NCI-H69 (cell line): ENCODE measurements around the gene RPS6KC1.
"Not testable (repeated sequence)": the region's sequence is repeated elsewhere in the genome, so short reads cannot be mapped to it uniquely, and the experiment has no call there.

Experiments used
- DNase-seq: peaks from one replicate; lab custom pipeline; 2025; lab: John Stamatoyannopoulos, UW

Gene RPS6KC1

DNA sequence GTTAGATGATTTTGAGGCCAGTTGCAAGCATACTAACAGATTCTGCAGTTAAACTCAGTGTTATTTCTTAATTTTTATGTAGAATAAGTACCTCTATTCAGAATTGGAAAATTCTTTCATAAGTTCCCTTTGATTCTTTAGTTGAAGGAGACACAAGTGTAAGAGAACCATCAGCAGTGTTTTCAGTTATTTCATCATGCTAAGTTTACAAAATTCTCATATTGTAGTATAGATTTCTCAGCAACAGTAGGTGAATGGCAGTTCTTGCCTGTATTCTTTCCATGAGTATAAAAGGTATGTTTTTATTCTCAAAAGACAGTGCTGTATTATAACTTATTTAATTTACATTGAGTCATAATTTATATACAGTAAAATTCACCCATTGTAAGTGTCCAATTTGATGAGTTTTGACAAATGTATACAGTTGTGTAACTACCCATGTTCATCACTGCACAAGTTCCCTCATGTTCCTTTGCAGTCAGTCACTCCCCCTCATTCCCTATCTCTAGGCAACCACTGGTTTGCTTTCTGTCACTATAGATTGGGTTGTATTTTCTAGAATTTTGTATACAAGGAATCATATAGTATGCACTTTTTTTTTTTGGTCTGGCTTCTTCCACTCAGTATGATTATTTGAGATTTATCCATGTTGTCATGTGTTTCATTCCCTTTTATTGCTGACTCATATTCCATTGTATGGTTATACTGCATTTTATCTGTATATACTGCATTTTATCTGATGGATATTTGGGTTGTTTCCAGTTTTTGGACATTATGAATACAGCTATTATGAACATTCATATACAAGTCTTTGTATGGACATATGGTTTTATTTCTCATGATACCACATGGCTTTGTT, 3.9 kb downstream of the RPS6KC1 start:
- DNase-seq = no peak

DNA sequence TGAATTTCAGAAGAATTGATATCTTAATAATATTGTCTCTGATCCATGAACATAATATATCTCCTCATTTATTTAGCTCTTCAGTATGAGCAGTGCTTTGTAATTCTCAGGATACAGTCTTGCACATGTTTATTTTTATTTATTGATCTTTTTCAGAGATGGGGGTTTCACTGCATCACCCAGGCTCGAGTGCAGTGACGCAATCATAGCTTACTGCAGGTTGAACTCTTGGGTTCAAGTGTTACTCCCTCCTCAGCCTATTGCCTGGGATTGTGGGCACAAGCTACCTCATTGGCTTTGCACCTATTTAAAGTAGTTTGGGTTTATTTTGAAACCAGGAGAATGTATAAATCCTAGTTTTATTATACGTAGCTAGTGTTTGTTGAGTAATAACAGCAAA, 4.7 kb downstream of the RPS6KC1 start:
- DNase-seq = no peak

DNA sequence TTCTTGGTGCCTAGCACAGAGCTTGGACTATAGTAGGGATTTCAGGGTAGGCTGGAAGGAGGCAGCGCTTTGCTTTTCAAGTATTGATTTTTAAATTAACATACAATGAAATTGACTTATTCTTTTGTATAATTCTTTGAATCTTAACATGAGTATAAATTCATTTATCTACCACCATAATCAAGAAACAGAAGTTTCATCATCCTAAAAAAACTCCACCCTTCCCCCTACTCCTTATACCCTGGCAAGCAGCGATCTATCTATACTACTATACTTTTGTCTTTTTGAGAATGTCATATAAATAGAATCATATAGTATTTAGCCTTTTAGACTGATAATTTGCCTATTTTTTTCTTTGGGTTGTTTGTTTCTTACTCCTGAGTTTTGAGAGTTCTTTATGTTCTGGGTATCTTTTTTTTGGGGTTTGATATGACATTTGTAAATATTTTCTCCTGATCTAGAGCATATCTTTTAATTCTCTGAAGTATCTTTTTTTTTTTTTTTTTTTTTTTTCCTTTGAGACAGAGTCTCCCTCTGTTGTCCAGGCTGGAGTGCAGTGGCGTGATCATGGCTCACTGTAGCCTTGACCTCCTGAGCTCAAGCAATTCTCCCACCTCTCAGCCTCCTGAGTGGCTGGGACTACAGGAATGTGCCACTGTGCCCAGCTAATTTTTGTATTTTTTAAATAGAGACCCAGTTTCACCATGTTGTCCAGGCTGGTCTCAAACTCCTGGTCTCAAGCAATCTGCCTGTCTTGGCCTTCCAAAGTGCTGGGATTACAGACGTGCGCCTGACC, 6.4 kb downstream of the RPS6KC1 start:
- no peak for DNase-seq

GRCh38 chr1:213060836-213061235, 9.8 kb downstream of the RPS6KC1 start:
- no peak for DNase-seq

GRCh38 chr1:213061263-213061662, 10.2 kb downstream of the RPS6KC1 start:
- peak; percentile 60 for DNase-seq

DNA sequence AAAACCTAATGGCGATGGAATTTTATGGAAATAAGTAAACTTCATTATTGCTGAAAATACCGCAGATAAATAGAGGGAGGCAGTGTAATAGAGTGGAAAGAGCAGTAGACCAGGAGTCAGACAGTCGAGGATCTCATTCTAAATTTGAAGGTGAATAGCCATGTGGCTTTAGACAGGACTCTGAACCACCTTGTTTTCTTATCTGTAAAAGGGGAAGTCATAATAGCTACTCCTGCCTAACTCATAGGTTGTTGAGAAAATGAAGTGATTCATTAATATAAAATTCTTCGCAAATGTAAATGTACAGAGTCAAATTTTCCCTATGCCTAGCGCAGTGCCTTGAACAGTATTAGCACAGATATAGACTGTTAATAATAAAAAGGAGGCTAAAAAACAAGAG, 14.8 kb downstream of the RPS6KC1 start:
- no peak for DNase-seq

DNA sequence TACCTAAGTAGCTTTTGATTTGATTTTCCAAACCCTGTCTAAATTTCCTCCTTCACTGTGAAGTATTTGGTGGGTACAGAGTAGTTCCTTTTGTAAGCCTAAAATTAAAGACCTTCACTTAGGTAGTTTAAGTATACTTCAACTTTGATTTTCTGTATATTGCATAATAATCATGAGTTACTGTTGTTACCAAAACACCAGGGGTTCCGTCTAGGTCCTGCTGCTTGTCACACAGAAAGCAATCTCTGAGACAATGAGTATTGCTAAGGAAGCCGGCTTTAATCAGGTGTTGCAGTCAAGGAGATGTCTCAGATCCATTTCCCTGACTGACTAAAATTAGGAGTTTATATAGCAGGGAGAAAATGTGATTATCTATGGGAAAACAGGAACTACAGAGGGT, 15.3 kb downstream of the RPS6KC1 start:
- peak; percentile 68 for DNase-seq

- no peak for DNase-seq
These were observed 16.3 kb downstream of the RPS6KC1 start for GRCh38 chr1:213067352-213067751.

- DNase-seq = peak; percentile 86
These were observed 19.4 kb downstream of the RPS6KC1 start for GRCh38 chr1:213070406-213070805.

GRCh38 chr1:213075725-213076124, 24.7 kb downstream of the RPS6KC1 start:
- no peak for DNase-seq

- no peak for DNase-seq
These were observed 31.5 kb downstream of the RPS6KC1 start for GRCh38 chr1:213082420-213083111.

- DNase-seq = no peak
These were observed 32.0 kb downstream of the RPS6KC1 start for GRCh38 chr1:213083112-213083445.

DNA sequence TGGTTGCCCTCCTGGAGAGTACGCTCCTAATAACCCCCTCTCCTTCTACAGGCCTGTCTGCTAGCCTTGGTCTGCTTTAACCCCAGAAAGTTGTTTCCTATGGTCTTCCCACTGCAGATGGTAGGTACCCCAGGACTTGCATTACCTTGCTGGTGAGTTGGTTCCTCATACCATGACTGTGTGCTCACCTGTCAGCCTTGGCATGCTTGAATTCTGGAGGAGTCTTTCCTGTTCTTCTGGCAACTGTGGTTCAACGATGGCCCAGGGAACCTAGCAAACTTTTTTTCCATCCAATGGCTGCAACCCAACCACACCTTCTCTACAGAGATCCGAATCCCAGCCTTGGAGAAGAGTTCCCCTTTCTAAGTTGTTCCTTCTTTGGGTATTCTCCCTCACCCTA, 36.9 kb downstream of the RPS6KC1 start:
- DNase-seq = no peak

GRCh38 chr1:213089924-213090677, 39.1 kb downstream of the RPS6KC1 start:
- no peak for DNase-seq

GRCh38 chr1:213094446-213094845, 43.4 kb downstream of the RPS6KC1 start:
- no peak for DNase-seq

- DNase-seq = no peak
These were observed 44.4 kb downstream of the RPS6KC1 start for GRCh38 chr1:213095467-213095866.

GRCh38 chr1:213099682-213100399, 48.8 kb downstream of the RPS6KC1 start:
- DNase-seq = no peak

DNA sequence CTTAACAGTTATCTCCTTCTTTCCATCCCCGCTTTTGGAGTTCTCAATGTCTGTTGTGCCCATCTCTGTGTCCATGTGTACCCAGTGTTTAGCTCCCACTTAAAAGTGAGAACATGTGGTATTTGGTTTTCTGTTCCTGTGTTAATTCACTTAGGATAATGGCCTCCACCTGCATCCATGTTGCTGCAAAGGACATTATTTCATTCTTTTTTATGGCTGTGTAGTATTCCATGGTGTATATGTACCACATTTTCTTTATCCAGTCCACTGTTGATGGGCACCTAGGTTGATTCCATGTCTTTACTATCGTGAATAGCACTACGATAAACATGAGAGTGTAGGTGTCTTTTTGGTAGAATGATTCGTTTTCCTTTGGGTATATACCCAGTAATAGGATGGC, 49.5 kb downstream of the RPS6KC1 start:
- DNase-seq = not testable (repeated sequence)

DNA sequence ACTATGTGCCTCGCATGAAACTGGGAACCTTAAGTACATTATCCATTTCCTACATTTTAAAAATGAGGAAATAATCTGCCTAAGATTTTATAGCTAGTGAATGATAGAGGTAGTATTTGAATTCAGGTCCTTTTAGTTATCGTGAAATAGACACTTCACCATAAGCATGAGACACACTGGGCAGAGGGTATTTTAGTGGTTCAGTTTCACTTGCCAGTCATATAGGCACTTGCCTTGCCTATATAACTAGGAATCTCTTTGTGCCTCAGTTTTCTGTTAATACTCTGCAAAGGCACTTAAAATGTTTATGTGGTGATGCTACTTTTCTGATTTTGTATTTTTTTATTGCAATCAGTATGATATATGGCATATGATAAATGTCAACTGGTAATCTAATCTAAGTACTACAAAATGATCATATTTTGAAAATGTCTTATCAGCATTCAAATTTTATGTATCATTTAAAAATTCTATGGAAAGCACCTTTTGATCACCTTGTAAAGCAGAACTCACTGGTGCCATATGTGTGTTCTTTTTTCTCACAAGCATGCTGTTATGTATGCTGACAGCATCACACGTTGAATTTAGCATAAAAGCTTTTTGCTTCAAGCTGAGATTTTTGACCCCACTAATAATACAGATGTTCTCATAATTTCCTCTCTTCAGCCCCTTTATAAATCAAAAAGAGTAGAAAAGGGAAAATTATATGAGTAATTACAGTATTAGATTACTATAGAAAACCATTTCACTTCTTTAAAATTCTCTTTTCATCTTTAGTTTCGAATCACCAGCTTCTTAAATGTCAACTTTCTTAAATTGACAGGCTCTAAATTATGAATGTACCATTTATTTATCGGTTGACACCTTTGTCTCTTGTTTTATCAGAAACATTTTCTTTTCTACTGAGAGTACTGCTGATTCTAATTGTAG, 52.6 kb downstream of the RPS6KC1 start:
- DNase-seq = peak; percentile 73

GRCh38 chr1:213104604-213105003, 53.6 kb downstream of the RPS6KC1 start:
- peak; percentile 30 for DNase-seq
